Measurements from ENCODE around the gene STAT1. TPM values are rescaled to one million over a fixed set of nuclear protein-coding genes. Genes with fewer than 3 reads are reported as not detected.

STAT1 gene
- total and polyA plus RNA-seq, 4 donors = 30.1 to 70.7 (median 55.7) TPM

GRCh38 chr2:191025135-191025534 lies 11.2 kb upstream of the STAT1 start:
- WGBS, 2 donors = 75 to 82% methylated on average over 1 of the region's 1 CpG
- Histone ChIP-seq H3K27ac (ENCODE audit: low read depth in 1 of 2, low read length in 2 of 2) (no peak overlapping the region), H3K36me3 (ENCODE audit: control insufficient read depth in 1 of 2, insufficient read depth in 2 of 2, low read length in 1 of 2) (no peaks in the 10 kb centered on the region), H3K4me1 (ENCODE audit: control insufficient read depth in 1 of 2, insufficient read depth in 2 of 2, low read length in 2 of 2) (no peaks in the 10 kb centered on the region), H3K27me3 (ENCODE audit: control insufficient read depth in 1 of 2, insufficient read depth in 2 of 2, low read length in 1 of 2) (no peaks in the 10 kb centered on the region), H3K9me3 (ENCODE audit: control insufficient read depth, low read length) (no peaks in the 10 kb centered on the region), H3K4me3 (ENCODE audit: low read length in 2 of 2) (no peak overlapping the region)
- no peak for ATAC-seq (ENCODE audit: low FRiP score)
- DNase-seq = no peak
- intact Hi-C loops (cut with DNase I) = no loop called here

DNA sequence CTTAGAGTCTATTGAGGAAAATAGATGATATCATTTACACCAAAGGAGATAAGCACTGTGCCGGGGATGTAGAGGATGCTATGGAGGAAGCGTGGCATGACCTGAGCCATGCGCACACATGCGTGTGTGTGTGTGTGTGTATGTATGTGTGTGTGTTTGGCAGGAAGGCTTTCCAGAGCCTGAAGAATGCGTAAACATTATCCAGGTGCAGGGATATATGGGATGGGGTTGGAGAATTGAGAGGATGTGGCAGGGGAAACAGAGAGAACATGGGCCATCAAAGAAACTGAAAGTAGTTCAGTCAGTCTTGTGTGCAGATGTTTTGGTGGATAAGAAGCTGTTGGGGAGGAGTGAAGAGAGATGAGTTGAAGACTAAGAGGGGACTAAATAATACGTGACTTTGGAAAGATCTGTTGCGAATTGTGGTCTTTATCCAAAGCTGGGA lies 9.3 kb upstream of the STAT1 start:
- 92 to 94% methylated on average over 7 of the region's 7 CpGs for WGBS, 2 donors
- Histone ChIP-seq H3K4me1 (ENCODE audit: control insufficient read depth in 1 of 2, insufficient read depth in 2 of 2, low read length in 2 of 2) (no peaks in the 10 kb centered on the region), H3K27ac (ENCODE audit: low read depth in 1 of 2, low read length in 2 of 2) (no peak overlapping the region), H3K4me3 (ENCODE audit: low read length in 2 of 2) (no peak overlapping the region), H3K9me3 (ENCODE audit: control insufficient read depth, low read length) (no peaks in the 10 kb centered on the region), H3K36me3 (ENCODE audit: control insufficient read depth in 1 of 2, insufficient read depth in 2 of 2, low read length in 1 of 2) (no peaks in the 10 kb centered on the region), H3K27me3 (ENCODE audit: control insufficient read depth in 1 of 2, insufficient read depth in 2 of 2, low read length in 1 of 2) (no peaks in the 10 kb centered on the region)
- no peak for ATAC-seq (ENCODE audit: low FRiP score)
- no peak for DNase-seq
- intact Hi-C loops (cut with DNase I) = no loop called here

GRCh38 chr2:191020742-191021381 lies 6.9 kb upstream of the STAT1 start:
- intact Hi-C loops (cut with DNase I) = no loop called here
- Histone ChIP-seq H3K4me3 (ENCODE audit: low read length in 2 of 2) (peak overlapping the region; percentile 48 to 67), H3K27ac (ENCODE audit: low read depth in 1 of 2, low read length in 2 of 2) (peak overlapping the region; percentile 83 to 97), H3K36me3 (ENCODE audit: control insufficient read depth in 1 of 2, insufficient read depth in 2 of 2, low read length in 1 of 2) (no peaks in the 10 kb centered on the region), H3K9me3 (ENCODE audit: control insufficient read depth, low read length) (no peaks in the 10 kb centered on the region), H3K27me3 (ENCODE audit: control insufficient read depth in 1 of 2, insufficient read depth in 2 of 2, low read length in 1 of 2) (no peaks in the 10 kb centered on the region), H3K4me1 (ENCODE audit: control insufficient read depth in 1 of 2, insufficient read depth in 2 of 2, low read length in 2 of 2) (no peaks in the 10 kb centered on the region)
- DNase-seq = no peak
- peak; percentile 65 for ATAC-seq (ENCODE audit: low FRiP score)
- WGBS, 2 donors = 22 to 28% methylated on average over 14 of the region's 14 CpGs

GRCh38 chr2:191020221-191020741 lies 6.3 kb upstream of the STAT1 start:
- ATAC-seq (ENCODE audit: low FRiP score) = peak; percentile 99

DNA sequence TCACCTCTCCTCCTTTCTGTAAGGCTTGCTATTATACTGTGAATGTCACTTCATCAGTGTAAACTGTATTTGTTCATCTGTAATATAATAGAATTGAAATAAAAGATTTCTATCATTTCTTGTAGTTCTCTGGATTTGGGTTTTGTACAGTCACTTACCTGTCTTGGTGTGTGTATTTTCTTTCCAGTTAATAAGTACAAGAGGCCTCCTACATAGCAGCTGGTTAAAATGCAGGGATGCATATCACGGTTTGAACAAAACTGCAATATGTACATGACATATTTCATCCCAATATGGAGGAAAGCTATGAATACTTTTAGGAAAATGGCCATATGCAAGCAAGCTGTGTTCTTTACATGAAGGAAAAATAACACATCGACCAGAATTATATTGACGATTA lies 5.4 kb upstream of the STAT1 start:
- Histone ChIP-seq H3K9me3 (ENCODE audit: control insufficient read depth, low read length) (no peaks in the 10 kb centered on the region), H3K36me3 (ENCODE audit: control insufficient read depth in 1 of 2, insufficient read depth in 2 of 2, low read length in 1 of 2) (no peaks in the 10 kb centered on the region), H3K27me3 (ENCODE audit: control insufficient read depth in 1 of 2, insufficient read depth in 2 of 2, low read length in 1 of 2) (no peaks in the 10 kb centered on the region), H3K4me3 (ENCODE audit: low read length in 2 of 2) (no peak overlapping the region), H3K27ac (ENCODE audit: low read depth in 1 of 2, low read length in 2 of 2) (no peak overlapping the region), H3K4me1 (ENCODE audit: control insufficient read depth in 1 of 2, insufficient read depth in 2 of 2, low read length in 2 of 2) (no peaks in the 10 kb centered on the region)
- WGBS, 2 donors = 93 to 95% methylated on average over 3 of the region's 3 CpGs
- DNase-seq (no peak), ATAC-seq (ENCODE audit: low FRiP score) (no peak)
- intact Hi-C loops (cut with DNase I) = no loop called here

More at GRCh38 chr2:191020221-191020741, 6.3 kb upstream of the STAT1 start:
- no peaks in the 10 kb centered on the region for H3K9me3 ChIP-seq (ENCODE audit: control insufficient read depth, low read length)
- no peaks in the 10 kb centered on the region for H3K4me1 ChIP-seq (ENCODE audit: control insufficient read depth in 1 of 2, insufficient read depth in 2 of 2, low read length in 2 of 2)
- H3K36me3 ChIP-seq (ENCODE audit: control insufficient read depth in 1 of 2, insufficient read depth in 2 of 2, low read length in 1 of 2) = no peaks in the 10 kb centered on the region
- intact Hi-C loops (cut with DNase I) = no loop called here
- peak overlapping the region; percentile 83 to 97 for H3K27ac ChIP-seq (ENCODE audit: low read depth in 1 of 2, low read length in 2 of 2)
- WGBS, 2 donors = 0% methylated on average over 55 to 59 of the region's 59 CpGs
- DNase-seq = peak; percentile 95 to 97
- no peaks in the 10 kb centered on the region for H3K27me3 ChIP-seq (ENCODE audit: control insufficient read depth in 1 of 2, insufficient read depth in 2 of 2, low read length in 1 of 2)
- H3K4me3 ChIP-seq (ENCODE audit: low read length in 2 of 2) = peak overlapping the region; percentile 48 to 67

GRCh38 chr2:191018643-191019119 lies 4.7 kb upstream of the STAT1 start:
- H3K4me3 ChIP-seq (ENCODE audit: low read length in 2 of 2) = no peak overlapping the region
- intact Hi-C loops (cut with DNase I) = no loop called here
- ATAC-seq (ENCODE audit: low FRiP score) (no peak), DNase-seq (no peak)
- 92 to 93% methylated on average over 3 of the region's 3 CpGs for WGBS, 2 donors
- H3K9me3 ChIP-seq (ENCODE audit: control insufficient read depth, low read length) = no peaks in the 10 kb centered on the region
- H3K27me3 ChIP-seq (ENCODE audit: control insufficient read depth in 1 of 2, insufficient read depth in 2 of 2, low read length in 1 of 2) = no peaks in the 10 kb centered on the region
- H3K4me1 ChIP-seq (ENCODE audit: control insufficient read depth in 1 of 2, insufficient read depth in 2 of 2, low read length in 2 of 2) = no peaks in the 10 kb centered on the region
- no peaks in the 10 kb centered on the region for H3K36me3 ChIP-seq (ENCODE audit: control insufficient read depth in 1 of 2, insufficient read depth in 2 of 2, low read length in 1 of 2)
- H3K27ac ChIP-seq (ENCODE audit: low read depth in 1 of 2, low read length in 2 of 2) = no peak overlapping the region

DNA sequence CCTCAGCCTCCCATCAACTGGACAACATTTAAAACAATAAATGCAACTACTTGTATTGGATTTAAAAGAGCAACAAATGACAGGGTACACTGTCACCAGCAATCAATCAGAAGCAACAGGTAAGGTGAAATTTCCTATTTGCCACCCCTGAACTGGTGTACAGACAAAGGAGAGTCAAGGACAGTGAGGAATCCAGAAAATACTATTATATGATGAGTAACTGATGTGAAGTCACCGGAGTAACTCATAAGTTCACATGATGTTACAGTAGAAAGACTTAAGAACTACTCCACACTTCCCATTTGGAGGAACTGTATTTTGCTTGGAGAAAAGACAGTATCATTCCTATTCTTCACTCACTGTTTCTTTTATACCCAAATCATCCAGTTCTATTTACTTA lies 4.1 kb upstream of the STAT1 start:
- Histone ChIP-seq H3K9me3 (ENCODE audit: control insufficient read depth, low read length) (no peaks in the 10 kb centered on the region), H3K36me3 (ENCODE audit: control insufficient read depth in 1 of 2, insufficient read depth in 2 of 2, low read length in 1 of 2) (no peaks in the 10 kb centered on the region), H3K4me1 (ENCODE audit: control insufficient read depth in 1 of 2, insufficient read depth in 2 of 2, low read length in 2 of 2) (no peaks in the 10 kb centered on the region), H3K27me3 (ENCODE audit: control insufficient read depth in 1 of 2, insufficient read depth in 2 of 2, low read length in 1 of 2) (no peaks in the 10 kb centered on the region), H3K27ac (ENCODE audit: low read depth in 1 of 2, low read length in 2 of 2) (no peak overlapping the region), H3K4me3 (ENCODE audit: low read length in 2 of 2) (no peak overlapping the region)
- intact Hi-C loops (cut with DNase I) = no loop called here
- DNase-seq (no peak), ATAC-seq (ENCODE audit: low FRiP score) (no peak)
- 87 to 91% methylated on average over 1 of the region's 1 CpG for WGBS, 2 donors

DNA sequence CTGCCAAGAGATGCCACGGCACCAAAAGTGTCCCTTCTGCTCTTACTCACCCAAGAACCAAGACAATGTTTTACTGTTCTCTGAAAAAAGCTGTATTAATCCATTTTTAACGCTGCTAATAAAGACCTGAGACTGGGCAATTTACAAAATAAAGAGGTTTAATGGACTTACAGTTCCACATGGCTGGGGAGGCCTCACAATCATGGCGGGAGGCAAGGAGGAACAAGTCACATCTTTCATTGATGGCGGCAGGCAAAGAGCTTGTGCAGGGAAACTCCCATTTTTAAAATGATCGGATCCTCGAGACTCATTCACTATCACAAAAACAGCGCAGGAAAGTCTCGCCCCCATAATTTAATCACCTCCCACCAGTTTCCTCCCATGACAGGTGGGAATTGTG lies 1.9 kb upstream of the STAT1 start:
- Histone ChIP-seq H3K4me1 (ENCODE audit: control insufficient read depth in 1 of 2, insufficient read depth in 2 of 2, low read length in 2 of 2) (no peaks in the 10 kb centered on the region), H3K9me3 (ENCODE audit: control insufficient read depth, low read length) (no peaks in the 10 kb centered on the region), H3K27ac (ENCODE audit: low read depth in 1 of 2, low read length in 2 of 2) (no peak overlapping the region), H3K36me3 (ENCODE audit: control insufficient read depth in 1 of 2, insufficient read depth in 2 of 2, low read length in 1 of 2) (no peaks in the 10 kb centered on the region), H3K4me3 (ENCODE audit: low read length in 2 of 2) (no peak overlapping the region), H3K27me3 (ENCODE audit: control insufficient read depth in 1 of 2, insufficient read depth in 2 of 2, low read length in 1 of 2) (no peaks in the 10 kb centered on the region)
- ATAC-seq (ENCODE audit: low FRiP score) (no peak), DNase-seq (no peak)
- intact Hi-C loops (cut with DNase I) = no loop called here
- 84 to 88% methylated on average over 8 of the region's 8 CpGs for WGBS, 2 donors

GRCh38 chr2:191015239-191015638 lies 1.3 kb upstream of the STAT1 start:
- 93 to 96% methylated on average over 2 of the region's 2 CpGs for WGBS, 2 donors
- H3K9me3 ChIP-seq (ENCODE audit: control insufficient read depth, low read length) = no peaks in the 10 kb centered on the region
- no peak overlapping the region for H3K27ac ChIP-seq (ENCODE audit: low read depth in 1 of 2, low read length in 2 of 2)
- no peaks in the 10 kb centered on the region for H3K27me3 ChIP-seq (ENCODE audit: control insufficient read depth in 1 of 2, insufficient read depth in 2 of 2, low read length in 1 of 2)
- H3K4me3 ChIP-seq (ENCODE audit: low read length in 2 of 2) = no peak overlapping the region
- DNase-seq (no peak), ATAC-seq (ENCODE audit: low FRiP score) (no peak)
- H3K4me1 ChIP-seq (ENCODE audit: control insufficient read depth in 1 of 2, insufficient read depth in 2 of 2, low read length in 2 of 2) = no peaks in the 10 kb centered on the region
- H3K36me3 ChIP-seq (ENCODE audit: control insufficient read depth in 1 of 2, insufficient read depth in 2 of 2, low read length in 1 of 2) = no peaks in the 10 kb centered on the region
- intact Hi-C loops (cut with DNase I) = no loop called here
